Liver (tissue), 9 donors: ENCODE measurements around the gene MTHFD1L. TPM values are rescaled to one million over a fixed set of nuclear protein-coding genes. Genes with fewer than 3 reads are reported as not detected.

Experiments
- DNase-seq: peaks from one replicate; pipeline ENCODE4 v3.0.0-alpha.2; 2017; ENCODE audit warnings: low spot score
- H3K27ac ChIP-seq, 2 donors: one replicate each; pipeline ENCODE4 v1.7.0; 2013; ENCODE audit warnings: inconsistent platforms in 2 of 2, low read length in 2 of 2, control low read depth in 1 of 2, low read depth in 1 of 2, mild to moderate bottlenecking in 1 of 2
- H3K27me3 ChIP-seq, 4 donors: one replicate each; pipeline versions ENCODE4 v1.6.1 to v1.7.0; 2013; ENCODE audit warnings: low read length in 3 of 4, inconsistent platforms in 1 of 4, mild to moderate bottlenecking in 1 of 4, moderate library complexity in 1 of 4; ENCODE audit not compliant: control insufficient read depth in 4 of 4, insufficient read depth in 4 of 4
- H3K36me3 ChIP-seq, 4 donors: one replicate each; pipeline versions ENCODE4 v1.6.1 to v1.7.0; 2013; ENCODE audit warnings: low read length in 3 of 4, mild to moderate bottlenecking in 3 of 4, low read depth in 1 of 4, moderate library complexity in 1 of 4; ENCODE audit not compliant: control insufficient read depth in 4 of 4, insufficient read depth in 3 of 4
- H3K4me1 ChIP-seq, 4 donors: one replicate each; pipeline versions ENCODE4 v1.6.1 to v1.7.0; 2013; ENCODE audit warnings: low read length in 3 of 4, mild to moderate bottlenecking in 3 of 4, moderate library complexity in 1 of 4; ENCODE audit not compliant: control insufficient read depth in 4 of 4, insufficient read depth in 4 of 4
- H3K4me3 ChIP-seq, 3 donors: one replicate each; pipeline versions ENCODE4 v1.6.1 to v1.7.0; 2013; ENCODE audit warnings: low read length in 3 of 3, control low read depth in 1 of 3, low read depth in 1 of 3, mild to moderate bottlenecking in 1 of 3
- H3K9ac ChIP-seq, 2 donors: one replicate each; pipeline ENCODE4 v1.7.0; 2013; ENCODE audit warnings: low read length in 2 of 2, mild to moderate bottlenecking in 2 of 2, moderate library complexity in 2 of 2, control low read depth in 1 of 2, low read depth in 1 of 2
- H3K9me3 ChIP-seq, 4 donors: one replicate each; pipeline versions ENCODE4 v1.6.1 to v1.7.0; 2013; ENCODE audit warnings: low read length in 3 of 4; ENCODE audit not compliant: control insufficient read depth in 4 of 4
- CTCF ChIP-seq: fragments of 150-350 bp; IDR thresholded peaks from 2 replicates; pipeline ENCODE4 v1.5.1; 2017; ENCODE audit warnings: improper control_type of control experiment, low read depth, low read length; ENCODE audit not compliant: missing input control
- EGR1 ChIP-seq, 2 donors: IDR thresholded peaks; 2 replicates each; pipeline ENCODE4 v1.6.1; 2016 to 2018; ENCODE audit warnings: antibody characterized with exemption in 2 of 2, low read depth in 2 of 2
- FOXA1 ChIP-seq: IDR thresholded peaks from 2 replicates; pipeline ENCODE4 v1.6.1; 2016; ENCODE audit warnings: antibody characterized with exemption
- GABPA ChIP-seq, 2 donors: IDR thresholded peaks in 1 of 2; conservative IDR thresholded peaks in 1 of 2; 2 replicates each; pipeline ENCODE4 v1.6.1; 2016; ENCODE audit warnings: antibody characterized with exemption in 2 of 2, mild to moderate bottlenecking in 1 of 2, moderate library complexity in 1 of 2
- HNF4G ChIP-seq: IDR thresholded peaks from 2 replicates; pipeline ENCODE4 v1.6.1; 2016; ENCODE audit warnings: antibody characterized with exemption
- JUND ChIP-seq, 2 donors: IDR thresholded peaks; 2 replicates each; pipeline ENCODE4 v1.6.1; 2016; ENCODE audit warnings: antibody characterized with exemption in 2 of 2
- MAX ChIP-seq: IDR thresholded peaks from 2 replicates; pipeline ENCODE4 v1.6.1; 2016; ENCODE audit warnings: antibody characterized with exemption
- RAD21 ChIP-seq, 2 donors: IDR thresholded peaks; 2 replicates each; pipeline ENCODE4 v1.6.1; 2016; ENCODE audit warnings: antibody characterized with exemption in 2 of 2, mild to moderate bottlenecking in 2 of 2
- RXRA ChIP-seq, 2 donors: IDR thresholded peaks; 2 replicates each; pipeline ENCODE4 v1.6.1; 2017 to 2018; ENCODE audit warnings: antibody characterized with exemption in 2 of 2, mild to moderate bottlenecking in 1 of 2
- ZBTB33 ChIP-seq: IDR thresholded peaks from 2 replicates; pipeline ENCODE4 v1.6.1; 2016; ENCODE audit warnings: antibody characterized with exemption
- WGBS: extraction: QIAGEN DNeasy Blood & Tissue Kit; methylation state at CpG from one replicate; pipeline ENCODE4 v1.1.7; 2013; 5-methylcytosine and 5-hydroxymethylcytosine counted together
- polyA plus RNA-seq, 2 donors: library from polyadenylated mRNA; stranded (reverse) in 1 of 2; unstranded in 1 of 2; fragments of 200-250 nt in 1 of 2; fragments of >200 nt in 1 of 2; fragmentation: Nextera tagmentation in 1 of 2; extraction: Ambion mirVana in 1 of 2; gene quantifications; one replicate each; pipeline versions ENCODE4 v1.2.1 to v1.2.3, GENCODE V29; 2013 to 2015
- total RNA-seq, 2 donors: library from RNA; depleted of rRNA; stranded (reverse); fragments of >200 nt; gene quantifications; one replicate each; pipeline ENCODE4 v1.2.3, GENCODE V29; 2014
- TF ChIP-seq, protein P1 (sequence below): IDR thresholded peaks from 2 replicates; pipeline ENCODE4 v1.6.1; 2016; ENCODE audit warnings: antibody characterized with exemption, mild to moderate bottlenecking
- donor health status: healthy.
- donor health status: healthy.
- donor health status: healthy.
- donor health status: healthy.
- donor health status: healthy.

Gene MTHFD1L
- total and polyA plus RNA-seq, 4 donors = 2.0 to 7.7 (median 2.8) TPM

DNA sequence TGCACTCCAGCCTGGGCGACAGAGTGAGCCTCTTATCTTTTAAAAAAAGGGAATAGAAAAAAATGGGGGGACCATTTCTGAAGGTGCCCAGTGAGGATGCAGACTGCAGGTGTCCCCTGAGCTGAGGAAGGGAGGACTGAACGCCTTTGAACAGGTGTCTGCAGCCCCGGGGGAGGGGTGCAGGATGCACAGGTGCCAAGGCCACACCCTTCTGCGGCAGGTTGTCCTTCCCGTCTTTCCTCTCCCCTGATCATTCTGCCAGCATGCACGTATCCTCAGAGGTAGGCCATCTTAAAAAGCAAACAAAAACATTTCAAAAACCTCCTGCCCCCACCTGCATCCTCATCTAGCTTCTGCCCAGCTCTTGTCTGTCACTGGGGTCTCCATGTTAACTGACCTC is 101.3 kb downstream of the MTHFD1L start:
- Histone ChIP-seq H3K36me3 (no peaks in the 10 kb centered on the region), H3K9ac (no peak overlapping the region), H3K4me3 (no peak overlapping the region), H3K4me1 (no peaks in the 10 kb centered on the region), H3K27ac (no peak overlapping the region), H3K9me3 (no peaks in the 10 kb centered on the region), H3K27me3 (no peaks in the 10 kb centered on the region)
- TF ChIP-seq JUND (IDR thresholded peaks at IDR 0.05) = no peak
- no peak for DNase-seq
- WGBS = 87% methylated on average over 6 of the region's 6 CpGs

GRCh38 chr6:150967381-150967780 is 101.9 kb downstream of the MTHFD1L start:
- TF ChIP-seq MAX (no peak), HNF4G (no peak), RXRA (IDR thresholded peaks at IDR 0.05) (no peak), GABPA (IDR thresholded peaks at IDR 0.05 in 1 of 2, conservative IDR thresholded peaks at IDR 0.05 in 1 of 2) (no peak), FOXA1 (no peak), CTCF (no peak), RAD21 (IDR thresholded peaks at IDR 0.05) (no peak), EGR1 (IDR thresholded peaks at IDR 0.05; ENCODE audit: low read depth in 2 of 2) (no peak), ZBTB33 (no peak)
- TF ChIP-seq, protein P1, sequence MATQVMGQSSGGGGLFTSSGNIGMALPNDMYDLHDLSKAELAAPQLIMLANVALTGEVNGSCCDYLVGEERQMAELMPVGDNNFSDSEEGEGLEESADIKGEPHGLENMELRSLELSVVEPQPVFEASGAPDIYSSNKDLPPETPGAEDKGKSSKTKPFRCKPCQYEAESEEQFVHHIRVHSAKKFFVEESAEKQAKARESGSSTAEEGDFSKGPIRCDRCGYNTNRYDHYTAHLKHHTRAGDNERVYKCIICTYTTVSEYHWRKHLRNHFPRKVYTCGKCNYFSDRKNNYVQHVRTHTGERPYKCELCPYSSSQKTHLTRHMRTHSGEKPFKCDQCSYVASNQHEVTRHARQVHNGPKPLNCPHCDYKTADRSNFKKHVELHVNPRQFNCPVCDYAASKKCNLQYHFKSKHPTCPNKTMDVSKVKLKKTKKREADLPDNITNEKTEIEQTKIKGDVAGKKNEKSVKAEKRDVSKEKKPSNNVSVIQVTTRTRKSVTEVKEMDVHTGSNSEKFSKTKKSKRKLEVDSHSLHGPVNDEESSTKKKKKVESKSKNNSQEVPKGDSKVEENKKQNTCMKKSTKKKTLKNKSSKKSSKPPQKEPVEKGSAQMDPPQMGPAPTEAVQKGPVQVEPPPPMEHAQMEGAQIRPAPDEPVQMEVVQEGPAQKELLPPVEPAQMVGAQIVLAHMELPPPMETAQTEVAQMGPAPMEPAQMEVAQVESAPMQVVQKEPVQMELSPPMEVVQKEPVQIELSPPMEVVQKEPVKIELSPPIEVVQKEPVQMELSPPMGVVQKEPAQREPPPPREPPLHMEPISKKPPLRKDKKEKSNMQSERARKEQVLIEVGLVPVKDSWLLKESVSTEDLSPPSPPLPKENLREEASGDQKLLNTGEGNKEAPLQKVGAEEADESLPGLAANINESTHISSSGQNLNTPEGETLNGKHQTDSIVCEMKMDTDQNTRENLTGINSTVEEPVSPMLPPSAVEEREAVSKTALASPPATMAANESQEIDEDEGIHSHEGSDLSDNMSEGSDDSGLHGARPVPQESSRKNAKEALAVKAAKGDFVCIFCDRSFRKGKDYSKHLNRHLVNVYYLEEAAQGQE = no peak
- WGBS = 87% methylated on average over 6 of the region's 6 CpGs
- H3K9me3 ChIP-seq = no peaks in the 10 kb centered on the region
- no peak for DNase-seq
- no peaks in the 10 kb centered on the region for H3K27me3 ChIP-seq
- no peaks in the 10 kb centered on the region for H3K4me1 ChIP-seq
- no peak overlapping the region for H3K27ac ChIP-seq
- no peak overlapping the region for H3K4me3 ChIP-seq
- no peak overlapping the region for H3K9ac ChIP-seq
- no peaks in the 10 kb centered on the region for H3K36me3 ChIP-seq
